Keratinocyte (primary cell): ENCODE measurements around the gene SCUBE1.

Experiments
- CTCF ChIP-seq, 3 experiments: IDR thresholded peaks in 1 of 3; conservative IDR thresholded peaks in 1 of 3; optimal IDR thresholded peaks in 1 of 3; 2 replicates in 2 of 3; 3 replicates in 1 of 3; pipeline versions ENCODE3 to v1.5.1; 2011; ENCODE audit warnings: low read length in 3 of 3, mild to moderate bottlenecking in 3 of 3, moderate library complexity in 2 of 3, control low read depth in 1 of 3, inconsistent platforms in 1 of 3; ENCODE audit not compliant: insufficient read depth in 2 of 3; ENCODE audit errors: extremely low read depth in 1 of 3
- EZH2 ChIP-seq: IDR thresholded peaks from one replicate; pipeline ENCODE4 v1.6.1; 2012; ENCODE audit warnings: inconsistent platforms, mild to moderate bottlenecking, low read length, moderate library complexity

- TF ChIP-seq EZH2 (no peak), CTCF (optimal IDR thresholded peaks at IDR 0.05 in 1 of 3, IDR thresholded peaks at IDR 0.05 in 1 of 3, conservative IDR thresholded peaks at IDR 0.05 in 1 of 3; ENCODE audit: extremely low read depth in 1 of 3, insufficient read depth in 2 of 3, low read length in 3 of 3) (no peak)
Measured at GRCh38 chr22:43233529-43233928, 109.6 kb downstream of the SCUBE1 start.
